Amniotic epithelial cell (primary cell): Measurements from ENCODE around the gene MBP.
A peak's percentile ranks its signal among the peaks of the same experiment; 100 is the strongest.
"Not testable (repeated sequence)": the region's sequence is repeated elsewhere in the genome, so short reads cannot be mapped to it uniquely, and the experiment has no call there.

ENCODE experiments used
- DNase-seq: peaks from one replicate; pipeline ENCODE4 v3.0.0-alpha.2; 2010; ENCODE audit warnings: low read depth

MBP gene

GRCh38 chr18:76970770-76971559 lies 161.6 kb downstream of the MBP start:
- DNase-seq = no peak

GRCh38 chr18:76967721-76968472 lies 164.7 kb downstream of the MBP start:
- DNase-seq = no peak

- not testable (repeated sequence) for DNase-seq
Observed at GRCh38 chr18:76967299-76967698, 165.3 kb downstream of the MBP start.

GRCh38 chr18:76965555-76966151 lies 166.9 kb downstream of the MBP start:
- DNase-seq = not testable (repeated sequence)

- no peak for DNase-seq
Observed at GRCh38 chr18:76963936-76964335, 168.6 kb downstream of the MBP start.

- no peak for DNase-seq
Observed at GRCh38 chr18:76962851-76963250, 169.7 kb downstream of the MBP start.

- DNase-seq = no peak
Observed at GRCh38 chr18:76960528-76961035, 172.0 kb downstream of the MBP start.

- no peak for DNase-seq
Observed at GRCh38 chr18:76959605-76960004, 173.0 kb downstream of the MBP start.

- no peak for DNase-seq
Observed at GRCh38 chr18:76958692-76959341, 173.8 kb downstream of the MBP start.

- DNase-seq = peak; percentile 59
Observed at GRCh38 chr18:76957384-76958355, 174.9 kb downstream of the MBP start.

GRCh38 chr18:76956648-76957047 lies 175.9 kb downstream of the MBP start:
- no peak for DNase-seq

GRCh38 chr18:76955524-76956170 lies 176.9 kb downstream of the MBP start:
- DNase-seq = no peak

GRCh38 chr18:76953583-76954233 lies 178.9 kb downstream of the MBP start:
- no peak for DNase-seq

- DNase-seq = no peak
Observed at GRCh38 chr18:76953156-76953555, 179.4 kb downstream of the MBP start.

GRCh38 chr18:76952747-76953146 lies 179.8 kb downstream of the MBP start:
- no peak for DNase-seq

GRCh38 chr18:76951456-76952247 lies 180.9 kb downstream of the MBP start:
- no peak for DNase-seq

GRCh38 chr18:76948345-76948744 lies 184.2 kb downstream of the MBP start:
- DNase-seq = no peak

- DNase-seq = not testable (repeated sequence)
Observed at GRCh38 chr18:76944346-76944745, 188.2 kb downstream of the MBP start.
